ENCODE data around the gene TMEM220. TPM values are rescaled to one million over a fixed set of nuclear protein-coding genes. Genes with fewer than 3 reads are reported as not detected.
"Not testable (repeated sequence)": the region's sequence is repeated elsewhere in the genome, so short reads cannot be mapped to it uniquely, and the experiment has no call there.

The TMEM220 gene
- total RNA-seq, 3 donors from 2014 or later: 1.7 to 3.0 (median 1.8) TPM

DNA sequence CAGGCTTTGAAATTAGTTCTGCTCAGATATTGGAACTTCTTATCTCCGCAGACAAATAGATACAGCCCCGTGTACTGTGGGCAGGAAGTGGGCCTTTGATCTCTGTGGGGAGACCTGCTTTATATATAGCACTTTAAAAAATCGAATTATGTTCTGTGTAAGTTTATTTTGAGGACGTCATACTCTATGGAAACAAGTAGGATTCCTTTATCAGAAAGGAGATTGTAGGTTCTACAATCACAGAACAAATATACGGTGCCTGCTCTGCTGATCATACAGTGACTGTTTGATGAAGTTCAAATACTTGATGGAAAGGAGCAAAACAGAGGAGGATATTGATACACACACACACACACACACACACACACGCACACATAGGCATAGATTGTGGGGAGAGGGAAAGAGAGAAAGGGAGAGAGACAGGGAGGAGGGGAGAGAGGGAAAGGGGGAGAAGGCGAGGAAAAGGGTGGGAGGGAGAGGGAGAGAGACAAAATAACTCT lies 14.7 kb upstream of the TMEM220 start:
- Mint-ChIP-seq H3K36me3 (ENCODE audit: insufficient read depth) (no peaks in the 10 kb centered on the region), H3K4me1 (ENCODE audit: low read depth) (peaks cover 11% of the 10 kb centered on the region), H3K4me3 (peak overlapping the region; percentile 37), H3K9me3 (no peaks in the 10 kb centered on the region), H3K27me3 (ENCODE audit: low read depth) (peaks cover 1% of the 10 kb centered on the region)
- DNase-seq (no peak), ATAC-seq (peak; percentile 40 to 65)

DNA sequence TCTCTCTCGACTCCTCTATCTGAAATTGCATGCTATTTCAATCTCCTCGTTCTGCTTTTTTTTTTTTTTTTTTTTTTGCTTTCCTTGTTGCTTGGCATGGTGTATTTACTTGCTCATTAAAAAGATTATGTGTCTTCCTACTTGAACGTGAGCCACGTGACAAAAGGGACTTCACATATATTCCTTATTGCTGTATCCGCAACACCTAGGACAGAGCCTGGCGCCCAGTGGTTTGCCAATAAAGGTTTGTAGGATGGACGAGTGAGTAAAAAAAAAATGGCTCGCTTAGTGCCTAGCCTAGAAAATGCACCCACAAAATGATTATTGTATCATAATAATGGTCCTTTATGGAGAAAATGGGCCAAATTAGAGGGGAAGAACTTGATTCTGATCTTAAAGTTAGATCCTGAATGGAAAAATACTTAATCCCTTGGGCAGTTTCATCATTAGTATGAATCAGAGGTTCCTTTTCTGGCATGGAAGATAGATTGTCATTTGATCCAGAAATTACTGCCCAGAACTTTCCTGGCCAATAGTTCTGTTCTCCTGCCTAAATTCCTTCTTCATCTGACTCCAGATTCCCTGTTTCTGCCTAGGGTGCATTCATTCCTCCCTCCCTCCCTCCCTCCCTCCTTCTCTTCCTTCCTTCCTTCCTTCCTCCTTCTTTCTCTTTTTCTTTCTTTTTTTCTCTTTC lies 13.6 kb upstream of the TMEM220 start:
- Mint-ChIP-seq H3K4me3 (no peak overlapping the region), H3K36me3 (ENCODE audit: insufficient read depth) (no peaks in the 10 kb centered on the region), H3K4me1 (ENCODE audit: low read depth) (peaks cover 11% of the 10 kb centered on the region), H3K27me3 (ENCODE audit: low read depth) (peaks cover 3% of the 10 kb centered on the region), H3K9me3 (no peaks in the 10 kb centered on the region)
- DNase-seq: no peak
- no peak for ATAC-seq

DNA sequence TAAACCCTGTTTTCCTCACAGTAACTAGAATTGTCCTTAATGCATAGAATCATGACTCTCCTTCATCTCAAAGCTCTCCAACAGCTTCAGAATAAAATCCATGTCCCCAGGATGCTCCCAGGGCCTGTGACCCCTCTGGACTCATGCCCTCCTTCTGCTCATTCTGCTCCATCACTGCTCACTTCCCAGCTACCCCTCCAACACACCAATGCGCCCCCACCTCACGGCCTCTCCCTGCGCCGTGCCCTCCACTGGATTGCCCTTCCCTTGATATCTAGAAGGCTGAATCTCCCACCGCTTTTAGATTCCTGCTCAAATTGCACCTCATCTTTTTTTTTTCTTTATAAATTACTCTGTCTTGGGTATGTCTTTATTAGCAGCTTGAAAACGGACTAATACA lies 12.6 kb upstream of the TMEM220 start:
- H3K27me3 Mint-ChIP-seq (ENCODE audit: low read depth): peaks cover 3% of the 10 kb centered on the region
- H3K4me3 Mint-ChIP-seq: no peak overlapping the region
- DNase-seq: no peak
- ATAC-seq: no peak
- H3K36me3 Mint-ChIP-seq (ENCODE audit: insufficient read depth): no peaks in the 10 kb centered on the region
- H3K4me1 Mint-ChIP-seq (ENCODE audit: low read depth): peaks cover 13% of the 10 kb centered on the region
- H3K9me3 Mint-ChIP-seq: no peaks in the 10 kb centered on the region

DNA sequence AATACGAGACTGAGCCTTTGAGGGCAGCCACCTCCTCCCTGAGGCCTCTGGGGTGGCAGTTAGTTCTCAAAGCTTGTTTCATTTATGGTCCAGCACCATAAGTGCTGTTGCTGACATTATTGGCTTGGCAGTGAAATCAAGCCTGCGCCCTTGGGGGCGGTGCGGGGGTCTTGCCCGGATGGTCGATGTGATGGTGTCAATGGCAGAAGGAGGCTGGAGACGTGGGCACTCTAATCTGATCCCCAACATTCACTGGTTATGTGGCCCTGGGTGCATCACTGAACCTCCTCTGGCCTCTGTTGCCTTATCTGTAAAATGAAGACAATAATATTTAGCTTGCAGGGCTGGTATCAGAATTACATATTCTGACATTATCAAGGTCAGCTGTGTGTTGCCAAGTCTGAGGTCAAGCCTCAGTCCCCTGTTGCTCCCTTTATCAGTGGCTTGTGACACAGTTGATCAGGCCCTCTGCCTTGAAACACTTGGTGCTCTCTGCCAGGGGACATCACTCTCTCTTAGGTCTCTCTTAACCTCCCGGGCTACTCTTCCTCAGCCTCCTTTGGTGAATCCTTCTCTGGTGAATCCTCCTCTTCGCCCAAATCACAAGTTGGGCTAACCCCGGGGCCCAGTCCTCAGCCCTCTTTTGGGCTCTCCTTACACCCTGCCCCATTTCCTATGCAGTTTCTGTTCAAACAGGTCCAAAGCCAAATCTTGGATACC lies 11.8 kb upstream of the TMEM220 start:
- H3K27me3 Mint-ChIP-seq (ENCODE audit: low read depth): peaks cover 3% of the 10 kb centered on the region
- ATAC-seq: no peak
- peaks cover 18% of the 10 kb centered on the region for H3K4me1 Mint-ChIP-seq (ENCODE audit: low read depth)
- H3K36me3 Mint-ChIP-seq (ENCODE audit: insufficient read depth): no peaks in the 10 kb centered on the region
- no peak for DNase-seq
- H3K4me3 Mint-ChIP-seq: no peak overlapping the region
- H3K9me3 Mint-ChIP-seq: no peaks in the 10 kb centered on the region

DNA sequence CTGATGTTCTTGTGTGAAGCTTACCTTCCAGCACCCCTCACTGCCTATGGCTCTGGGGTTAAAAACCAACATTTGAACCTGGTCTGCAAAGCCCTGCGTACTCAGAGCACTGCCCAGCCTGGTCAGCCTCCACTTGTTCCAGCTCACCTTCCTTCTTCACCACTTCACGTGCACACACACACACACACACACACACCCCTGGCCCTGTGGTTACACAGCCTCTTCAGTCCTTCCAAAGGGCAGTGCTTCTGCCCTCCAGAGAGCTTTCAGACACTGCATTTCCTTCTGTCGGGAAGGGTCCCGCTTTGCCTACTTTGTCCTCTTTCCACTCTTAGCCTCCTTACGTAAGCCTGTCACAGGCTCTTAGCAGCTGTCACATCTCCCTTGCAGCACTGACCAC lies 9.6 kb upstream of the TMEM220 start:
- H3K36me3 Mint-ChIP-seq (ENCODE audit: insufficient read depth): no peaks in the 10 kb centered on the region
- H3K4me1 Mint-ChIP-seq (ENCODE audit: low read depth): peaks cover 11% of the 10 kb centered on the region
- peaks cover 3% of the 10 kb centered on the region for H3K27me3 Mint-ChIP-seq (ENCODE audit: low read depth)
- ATAC-seq (no peak), DNase-seq (no peak)
- H3K4me3 Mint-ChIP-seq: no peak overlapping the region
- no peaks in the 10 kb centered on the region for H3K9me3 Mint-ChIP-seq

DNA sequence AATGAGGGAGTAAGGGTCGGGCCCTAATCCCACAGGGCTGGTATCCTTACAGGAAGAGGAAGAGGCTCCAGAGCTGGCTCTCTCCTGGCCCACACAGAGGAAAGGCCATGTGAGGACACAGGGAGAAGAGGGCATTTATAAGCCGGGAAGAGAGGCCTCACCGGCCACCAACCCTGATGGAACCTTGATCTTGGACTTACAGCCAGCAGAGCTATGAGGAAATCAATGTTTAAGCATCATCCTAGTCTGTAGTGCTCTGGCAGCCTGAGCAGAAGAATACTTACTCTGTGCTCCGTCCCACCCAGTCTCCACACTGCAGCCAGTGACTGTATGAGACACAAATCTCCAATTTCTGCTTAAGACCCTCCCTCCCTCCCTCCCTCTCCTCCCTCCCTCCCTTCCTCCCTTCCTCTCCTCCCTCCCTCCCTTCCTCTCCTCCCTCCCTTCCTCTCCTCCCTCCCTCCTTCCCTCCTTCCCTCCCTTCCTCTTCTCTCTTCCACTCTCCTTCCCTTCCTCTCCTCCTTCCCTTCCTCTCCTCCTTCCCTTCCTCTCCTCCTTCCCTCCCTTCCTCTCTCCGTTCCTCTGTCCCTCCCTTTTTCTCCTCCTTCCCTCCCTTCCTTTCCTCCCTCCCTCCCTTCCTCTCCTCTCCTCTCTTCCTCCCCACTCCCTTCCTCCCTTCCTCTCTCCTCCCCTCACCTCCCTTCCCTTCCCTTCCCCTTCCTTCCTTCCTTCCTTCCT lies 8.9 kb upstream of the TMEM220 start:
- Mint-ChIP-seq H3K4me1 (ENCODE audit: low read depth) (peaks cover 6% of the 10 kb centered on the region), H3K27me3 (ENCODE audit: low read depth) (peaks cover 3% of the 10 kb centered on the region), H3K9me3 (no peaks in the 10 kb centered on the region), H3K36me3 (ENCODE audit: insufficient read depth) (no peaks in the 10 kb centered on the region), H3K4me3 (no peak overlapping the region)
- no peak for ATAC-seq
- no peak for DNase-seq

DNA sequence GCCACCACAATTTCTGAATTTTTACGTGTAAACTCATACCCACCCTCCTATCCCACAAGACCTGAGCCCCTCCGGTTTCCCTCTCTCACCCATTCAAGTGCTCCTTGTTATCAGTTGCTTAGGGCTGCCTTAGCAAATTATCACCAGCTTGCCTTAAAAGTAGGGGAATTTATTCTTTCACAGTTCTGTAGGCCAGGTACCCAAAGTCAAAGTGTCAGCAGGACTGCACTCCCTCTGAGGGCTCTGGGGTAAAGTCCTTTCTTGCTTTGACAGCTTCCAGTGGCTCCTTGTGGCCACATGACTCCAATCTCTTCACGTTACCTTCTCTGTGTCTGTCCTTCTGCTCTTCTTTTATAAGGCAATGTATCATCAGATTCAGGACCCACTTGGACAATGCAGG lies 7.9 kb upstream of the TMEM220 start:
- ATAC-seq (no peak), DNase-seq (no peak)
- Mint-ChIP-seq H3K27me3 (ENCODE audit: low read depth) (peaks cover 3% of the 10 kb centered on the region), H3K4me1 (ENCODE audit: low read depth) (peaks cover 6% of the 10 kb centered on the region), H3K4me3 (no peak overlapping the region), H3K9me3 (no peaks in the 10 kb centered on the region), H3K36me3 (ENCODE audit: insufficient read depth) (no peaks in the 10 kb centered on the region)

DNA sequence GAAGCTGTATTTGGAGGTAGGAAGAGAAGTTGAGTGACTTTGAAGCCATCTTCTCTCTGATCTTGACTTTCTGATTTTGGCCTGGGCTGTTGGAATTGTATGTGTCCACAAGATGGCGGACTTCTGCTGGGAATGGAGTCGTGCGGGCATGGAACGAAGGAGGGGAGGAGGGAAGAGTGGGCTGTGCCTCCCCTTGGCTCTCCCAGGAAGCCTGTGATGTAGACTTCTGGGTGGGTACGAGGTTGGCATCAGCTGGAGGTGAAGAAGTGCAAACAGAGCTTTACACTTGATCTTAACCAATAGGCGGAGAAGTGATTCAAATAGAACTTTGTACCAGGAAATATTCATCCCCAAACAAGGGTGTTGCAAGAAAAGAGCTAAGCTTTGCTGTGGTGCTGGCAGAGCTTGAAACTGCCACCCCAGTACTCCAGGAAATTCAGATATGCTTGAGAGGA lies 7.4 kb upstream of the TMEM220 start:
- Mint-ChIP-seq H3K4me1 (ENCODE audit: low read depth) (peaks cover 6% of the 10 kb centered on the region), H3K27me3 (ENCODE audit: low read depth) (peaks cover 3% of the 10 kb centered on the region), H3K9me3 (no peaks in the 10 kb centered on the region), H3K4me3 (no peak overlapping the region), H3K36me3 (ENCODE audit: insufficient read depth) (no peaks in the 10 kb centered on the region)
- ATAC-seq (peak; percentile 38 to 67), DNase-seq (no peak)

DNA sequence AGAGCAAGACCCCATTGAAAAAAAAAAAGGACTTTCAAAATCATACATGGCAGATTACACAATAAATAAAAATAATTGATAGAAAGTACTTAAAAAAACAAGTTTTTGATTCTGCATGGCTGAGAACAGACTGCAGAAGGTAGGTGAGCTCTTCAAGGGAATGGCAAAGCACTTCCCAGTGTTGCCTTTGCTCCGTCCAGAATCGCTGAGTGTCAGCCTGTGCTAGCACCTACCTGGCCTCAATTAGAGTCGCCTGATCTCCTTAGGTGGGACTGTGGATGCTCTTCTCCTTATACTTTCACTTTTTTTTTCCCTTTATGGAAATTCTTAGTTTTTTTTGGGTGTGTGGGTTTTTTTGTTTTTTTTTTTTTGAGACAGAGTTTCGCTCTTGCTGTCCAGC lies 6.0 kb upstream of the TMEM220 start:
- Mint-ChIP-seq H3K9me3 (no peaks in the 10 kb centered on the region), H3K4me1 (ENCODE audit: low read depth) (peaks cover 9% of the 10 kb centered on the region), H3K4me3 (no peak overlapping the region), H3K27me3 (ENCODE audit: low read depth) (peaks cover 3% of the 10 kb centered on the region), H3K36me3 (ENCODE audit: insufficient read depth) (no peaks in the 10 kb centered on the region)
- DNase-seq: no peak
- ATAC-seq: no peak

DNA sequence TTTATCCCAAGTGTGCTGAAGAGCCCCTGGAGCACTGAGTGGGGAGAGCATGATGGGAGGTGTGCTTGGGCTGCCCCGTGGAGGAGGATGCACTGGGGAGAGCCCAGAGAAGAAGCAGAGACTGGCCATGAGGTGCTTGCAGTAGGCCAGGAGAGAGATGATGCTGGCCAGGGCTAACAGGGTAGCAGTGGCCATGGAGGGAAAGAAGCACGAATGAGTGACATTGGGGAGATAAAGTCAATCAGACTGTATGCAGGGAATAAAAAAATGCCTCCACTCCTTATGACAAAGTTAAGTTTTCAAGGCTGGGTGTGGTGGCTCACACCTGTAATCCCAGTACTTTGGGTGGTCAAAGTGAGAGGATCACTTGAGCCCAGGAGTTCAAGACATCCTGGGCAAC lies 5.4 kb upstream of the TMEM220 start:
- ATAC-seq: no peak
- Mint-ChIP-seq H3K4me3 (no peak overlapping the region), H3K27me3 (ENCODE audit: low read depth) (peaks cover 3% of the 10 kb centered on the region)

DNA sequence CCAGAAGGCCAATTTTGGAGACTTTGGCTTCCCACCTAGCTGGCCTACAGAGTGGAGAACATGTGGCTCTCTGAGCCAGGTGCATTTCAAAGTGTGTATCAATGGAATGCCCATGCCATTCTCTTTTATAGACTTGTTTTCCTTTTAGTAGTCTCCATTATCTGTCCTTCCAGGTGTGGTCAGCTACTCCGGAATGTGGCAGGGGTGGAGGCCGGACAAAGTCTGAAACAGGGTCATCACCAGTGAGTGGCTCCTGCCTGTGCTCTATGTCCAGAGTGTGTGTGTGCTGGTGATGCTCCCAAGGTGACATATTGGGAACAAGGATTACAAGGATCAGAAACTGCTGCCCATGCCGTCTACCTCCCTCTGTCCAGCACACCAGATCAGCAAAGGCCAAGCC lies 3.8 kb upstream of the TMEM220 start:
- Mint-ChIP-seq H3K4me1 (ENCODE audit: low read depth) (peaks cover 19% of the 10 kb centered on the region), H3K36me3 (ENCODE audit: insufficient read depth) (no peaks in the 10 kb centered on the region), H3K4me3 (no peak overlapping the region), H3K27me3 (ENCODE audit: low read depth) (no peaks in the 10 kb centered on the region), H3K9me3 (no peaks in the 10 kb centered on the region)
- ATAC-seq (no peak), DNase-seq (no peak)

More for the DNA sequence above, 5.4 kb upstream of the TMEM220 start:
- no peak for DNase-seq
- H3K9me3 Mint-ChIP-seq: no peaks in the 10 kb centered on the region
- peaks cover 14% of the 10 kb centered on the region for H3K4me1 Mint-ChIP-seq (ENCODE audit: low read depth)
- no peaks in the 10 kb centered on the region for H3K36me3 Mint-ChIP-seq (ENCODE audit: insufficient read depth)

DNA sequence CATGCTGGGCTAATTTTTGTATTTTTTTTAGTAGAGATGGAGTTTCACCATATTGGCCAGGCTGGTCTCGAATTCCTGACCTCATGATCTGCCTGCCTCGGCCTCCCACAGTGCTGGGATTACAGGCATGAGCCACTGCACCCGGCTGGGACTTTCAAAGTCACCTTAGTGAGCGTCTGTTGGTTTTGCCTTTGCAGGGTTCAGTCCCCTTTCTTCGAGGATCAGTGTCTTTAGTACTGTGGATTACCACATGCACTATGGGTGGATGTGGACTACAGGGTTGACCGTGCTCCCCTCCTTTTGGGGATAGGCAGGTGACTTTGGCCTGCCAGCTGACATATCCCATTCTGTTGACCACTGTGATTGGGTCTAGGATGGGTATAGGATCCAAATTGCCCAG lies 2.3 kb upstream of the TMEM220 start:
- not testable (repeated sequence) for H3K36me3 Mint-ChIP-seq (ENCODE audit: insufficient read depth); DNase-seq; ATAC-seq; H3K4me3 Mint-ChIP-seq; H3K27me3 Mint-ChIP-seq (ENCODE audit: low read depth); H3K9me3 Mint-ChIP-seq
- peaks cover 21% of the 10 kb centered on the region for H3K4me1 Mint-ChIP-seq (ENCODE audit: low read depth)

DNA sequence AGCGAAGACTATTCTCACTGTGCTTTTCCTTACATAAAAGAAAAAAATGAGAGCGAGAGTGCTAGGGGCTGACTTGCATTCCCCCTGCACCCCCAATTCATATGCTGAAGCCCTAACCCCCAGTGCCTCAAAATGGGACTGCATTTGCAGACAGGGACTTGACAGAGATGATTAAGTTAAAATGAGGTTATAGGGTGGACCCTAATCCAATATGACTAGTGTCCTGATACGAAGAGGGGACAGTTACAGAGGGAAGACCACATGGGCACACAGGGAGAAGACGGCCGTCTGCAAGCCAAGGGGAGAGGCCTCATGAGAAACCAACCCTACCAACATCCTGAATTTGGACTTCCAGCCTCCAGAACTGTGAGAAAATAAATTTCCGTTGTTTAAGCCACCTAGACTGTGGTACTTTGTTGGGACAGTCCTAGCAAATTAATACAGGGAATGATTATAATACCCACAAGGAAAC lies 1.6 kb upstream of the TMEM220 start:
- DNase-seq (no peak), ATAC-seq (no peak)
- no peaks in the 10 kb centered on the region for H3K9me3 Mint-ChIP-seq
- H3K4me1 Mint-ChIP-seq (ENCODE audit: low read depth): peaks cover 23% of the 10 kb centered on the region
- H3K36me3 Mint-ChIP-seq (ENCODE audit: insufficient read depth): no peaks in the 10 kb centered on the region
- H3K27me3 Mint-ChIP-seq (ENCODE audit: low read depth): no peaks in the 10 kb centered on the region
- peak overlapping the region; percentile 92 for H3K4me3 Mint-ChIP-seq

DNA sequence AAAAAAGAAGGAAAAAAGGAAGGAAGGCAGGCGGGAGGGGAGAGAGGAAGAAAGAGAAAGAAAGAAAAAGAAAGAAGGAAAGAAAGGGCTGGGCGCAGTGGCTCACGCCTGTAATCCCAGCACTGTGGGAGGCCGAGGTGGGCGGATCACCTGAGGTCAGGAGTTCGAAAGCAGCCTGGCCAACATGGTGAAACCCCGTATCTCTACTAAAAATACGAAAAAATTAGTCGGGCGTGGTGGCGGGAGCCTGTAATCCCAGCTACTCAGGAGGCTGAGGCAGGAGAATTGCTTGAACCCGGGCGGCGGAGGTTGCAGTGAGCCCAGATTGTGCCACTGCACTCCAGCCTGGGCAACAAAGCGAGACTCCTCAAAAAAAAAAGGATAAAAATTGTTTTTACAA lies 424 bp upstream of the TMEM220 start:
- ATAC-seq; H3K9me3 Mint-ChIP-seq; H3K27me3 Mint-ChIP-seq (ENCODE audit: low read depth); H3K36me3 Mint-ChIP-seq (ENCODE audit: insufficient read depth); DNase-seq: not testable (repeated sequence)
- peaks cover 23% of the 10 kb centered on the region for H3K4me1 Mint-ChIP-seq (ENCODE audit: low read depth)
- H3K4me3 Mint-ChIP-seq: peak overlapping the region; percentile 92
